HG03039 (cell line): ENCODE measurements around the gene MVB12B.

ENCODE experiments used
- ATAC-seq: cut with Tn5 transposase; IDR thresholded peaks from one replicate; pipeline ENCODE4 v1.9.1; 2021; ENCODE audit warnings: mild to moderate bottlenecking, moderate library complexity; ENCODE audit not compliant: unreplicated experiment

The MVB12B gene

DNA sequence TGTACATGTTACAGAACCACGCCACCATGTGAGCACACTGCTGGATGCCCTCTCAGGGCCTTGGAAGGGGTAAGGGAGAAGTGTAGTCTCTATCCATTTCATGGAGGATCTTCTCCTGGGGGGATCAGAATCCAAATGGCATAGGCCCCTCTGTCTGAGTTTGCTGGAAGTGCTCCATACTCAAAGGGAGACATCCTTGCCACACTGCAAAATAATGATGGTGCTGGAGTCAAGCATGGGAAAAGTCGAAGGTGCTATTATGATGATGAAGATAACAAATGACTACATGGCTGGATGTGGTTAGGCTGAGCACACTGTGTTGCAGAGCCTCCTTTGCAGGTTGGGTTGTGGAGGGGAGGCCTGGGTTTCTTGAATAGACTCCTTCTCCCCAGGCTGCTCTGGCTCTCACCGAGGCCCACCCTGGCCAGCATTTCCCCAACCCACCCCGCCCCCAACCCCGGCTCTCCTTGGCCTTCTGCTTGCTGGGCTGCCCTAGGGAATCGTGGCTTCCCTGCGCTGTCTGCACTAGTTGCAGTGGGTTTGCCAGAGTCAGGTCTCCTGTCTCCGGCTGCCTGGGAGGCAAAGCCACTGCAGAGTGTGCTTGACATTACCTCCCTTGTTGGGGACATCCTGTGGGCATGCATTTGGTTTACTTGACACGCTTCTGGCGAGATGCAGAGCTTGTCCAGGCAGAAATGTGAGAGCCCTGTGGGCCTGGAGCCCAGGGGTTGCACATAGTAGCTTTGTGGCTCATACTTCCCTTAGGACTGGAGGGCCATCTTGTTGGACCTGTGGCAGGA is 3.0 kb downstream of the MVB12B start:
- ATAC-seq: no peak

DNA sequence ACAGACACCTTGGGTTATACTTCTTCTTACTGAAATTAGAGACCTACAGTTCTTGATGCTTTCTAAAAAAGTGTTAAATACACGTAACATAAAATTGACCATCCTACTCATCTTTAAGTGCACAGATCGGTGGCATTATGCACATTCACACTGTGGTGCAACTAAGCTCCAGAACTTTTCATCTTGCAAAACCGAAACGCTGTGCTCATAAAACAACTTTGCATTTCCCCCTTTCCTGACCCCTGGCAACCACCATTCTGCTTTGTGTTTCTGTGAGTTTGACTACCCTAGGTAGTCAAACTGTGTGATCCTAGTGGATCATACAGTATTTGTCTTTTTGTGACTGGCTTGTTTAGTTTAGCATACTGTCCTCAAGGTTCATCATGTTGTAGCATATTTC is 3.9 kb downstream of the MVB12B start:
- ATAC-seq: no peak

DNA sequence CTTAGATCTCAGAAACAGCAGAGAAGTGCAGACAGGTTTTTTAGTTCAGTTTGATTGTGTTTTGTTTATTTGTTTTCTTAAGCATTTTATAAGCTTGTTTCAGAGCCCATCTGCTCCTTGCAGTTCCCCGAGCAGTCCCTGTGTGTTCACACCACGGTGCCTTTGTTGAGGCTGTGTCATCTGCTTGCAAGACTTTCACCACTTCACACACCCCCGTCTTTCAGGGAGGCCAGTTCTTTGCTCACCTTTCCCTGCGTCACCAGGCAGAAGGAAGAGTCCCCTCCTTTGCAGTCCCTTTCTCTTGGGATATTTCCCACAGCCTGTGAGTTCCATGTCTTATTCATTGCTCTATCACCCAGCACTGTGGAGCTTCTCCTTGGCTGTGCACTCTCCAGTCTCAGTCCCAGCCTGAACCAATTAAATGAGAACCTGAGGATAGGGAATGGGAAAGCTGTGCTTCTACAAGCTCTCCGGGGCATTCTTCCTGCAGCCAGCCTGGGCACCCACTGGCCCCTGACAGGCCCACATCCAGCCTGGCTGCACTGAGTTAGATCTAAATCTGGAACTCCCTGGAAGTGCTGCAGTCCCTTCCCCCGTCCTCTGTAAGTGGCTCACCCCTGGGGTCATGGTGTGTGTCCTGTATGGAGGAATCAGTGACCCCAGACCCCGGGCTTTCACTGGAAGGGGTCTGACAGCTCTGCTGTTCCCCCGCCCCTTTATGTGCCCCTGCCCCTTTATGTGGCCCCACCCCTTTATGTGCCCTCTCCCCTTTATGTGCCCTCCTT is 5.5 kb downstream of the MVB12B start:
- no peak for ATAC-seq

DNA sequence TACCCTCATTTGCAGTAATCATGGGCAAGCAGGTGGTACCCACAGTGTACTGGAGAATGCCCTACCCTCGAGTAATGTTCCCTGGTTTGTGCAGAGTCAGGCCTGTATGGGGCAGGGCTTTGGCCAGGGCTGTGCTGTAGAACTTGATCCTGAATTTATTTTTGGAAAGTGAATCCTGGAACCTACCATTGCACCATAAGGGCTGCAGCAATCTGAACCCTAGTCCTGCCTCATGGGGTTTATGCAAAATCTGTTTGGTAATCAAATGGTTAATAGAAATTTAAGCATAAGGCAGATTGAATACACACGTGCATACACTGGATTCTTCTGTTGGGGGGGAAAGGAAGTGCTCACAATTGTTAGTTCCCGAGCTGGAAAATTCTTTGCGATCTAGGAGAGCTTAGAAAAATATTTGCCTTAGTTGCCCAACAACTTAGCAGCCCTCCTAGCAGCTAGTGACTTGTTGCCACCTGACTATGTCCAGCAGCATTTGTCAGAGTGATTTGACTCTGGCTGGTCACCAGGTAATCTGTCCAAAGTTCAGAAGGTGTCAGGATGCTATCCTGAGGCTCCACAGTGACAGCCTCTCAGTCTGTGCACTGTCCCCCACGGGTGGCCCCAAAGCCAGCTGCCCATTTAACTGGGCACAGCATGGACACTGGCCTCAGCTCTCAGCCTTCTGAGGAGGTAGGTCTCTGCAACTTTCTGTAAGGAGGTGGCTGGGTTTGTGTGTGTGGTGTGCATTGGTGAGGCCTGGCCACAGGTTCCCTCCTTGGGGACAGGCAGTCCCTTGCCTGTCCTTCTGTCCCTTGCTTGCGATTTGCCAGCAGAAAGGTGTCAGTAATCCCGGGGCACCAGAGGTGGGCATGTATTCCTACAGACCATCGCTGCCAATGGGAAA is 8.3 kb downstream of the MVB12B start:
- ATAC-seq: no peak

DNA sequence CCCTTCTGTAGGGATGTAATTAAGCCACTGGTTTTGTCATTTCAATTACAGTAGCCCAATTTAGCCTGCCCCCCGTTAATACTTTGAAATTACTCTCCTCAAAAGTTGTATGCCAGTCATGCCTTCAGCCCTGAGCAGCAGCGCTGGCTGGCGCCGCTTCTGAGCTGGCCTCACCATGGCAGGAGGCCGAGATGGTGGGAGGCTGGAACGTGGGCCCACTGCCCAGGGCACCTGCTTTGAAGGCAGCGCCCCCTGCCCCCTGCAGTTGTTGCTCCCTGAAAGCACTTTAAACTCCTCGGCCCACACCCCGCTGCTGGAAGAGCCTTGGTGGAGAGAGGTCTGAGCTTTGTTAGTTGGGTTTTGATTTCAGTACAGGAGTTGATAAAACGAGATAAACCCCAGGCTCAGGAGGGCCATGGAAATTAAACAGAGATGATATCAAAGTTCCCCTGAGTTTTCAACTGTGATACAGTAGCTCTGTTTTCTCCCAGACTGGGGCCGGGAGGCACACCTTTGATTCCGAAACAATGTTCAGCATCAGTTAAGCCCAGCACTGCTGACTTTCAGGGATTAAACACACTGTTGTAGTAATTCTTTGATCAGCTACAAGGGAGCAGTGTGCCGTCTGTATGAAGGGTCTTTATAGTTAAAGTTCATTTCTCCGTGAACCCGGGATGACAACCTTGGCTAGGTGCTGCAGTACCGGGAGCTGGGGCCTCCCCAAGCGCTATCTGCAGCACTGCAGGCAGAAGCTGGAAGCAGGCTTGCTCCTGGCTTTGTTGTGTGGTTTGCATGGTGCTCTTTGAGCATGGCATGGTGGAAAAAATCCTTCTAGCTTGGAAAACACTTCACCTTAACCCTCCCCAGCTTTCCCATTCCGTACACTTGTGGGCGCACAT is 9.5 kb downstream of the MVB12B start:
- no peak for ATAC-seq

DNA sequence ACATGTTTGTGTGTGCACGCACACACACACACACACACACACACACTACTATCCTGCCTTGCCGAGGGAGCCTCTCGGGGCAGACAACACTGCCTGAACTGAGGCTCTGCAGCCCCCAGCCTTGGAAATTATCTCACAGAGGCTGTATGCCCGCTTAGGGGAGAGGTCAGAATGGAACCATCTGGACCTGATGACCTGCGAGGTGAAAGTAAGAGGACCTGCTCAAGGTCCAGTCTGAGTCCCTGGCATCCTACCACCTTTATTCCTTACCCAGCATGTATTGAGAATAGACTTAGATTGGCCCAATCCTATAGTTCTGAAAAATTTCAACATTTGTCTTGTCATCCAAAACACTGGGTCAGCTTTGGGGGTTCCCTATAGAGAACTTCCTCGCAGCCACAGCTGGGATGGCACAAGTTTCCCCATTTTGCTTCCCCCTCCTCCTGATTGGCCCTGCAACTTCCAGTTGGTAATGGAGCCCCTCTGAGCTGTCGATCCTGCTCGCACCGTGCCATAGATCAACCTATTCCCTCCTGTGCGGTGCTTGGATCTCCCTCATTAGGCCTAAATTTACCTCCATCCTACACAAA is 10.2 kb downstream of the MVB12B start:
- ATAC-seq: no peak

DNA sequence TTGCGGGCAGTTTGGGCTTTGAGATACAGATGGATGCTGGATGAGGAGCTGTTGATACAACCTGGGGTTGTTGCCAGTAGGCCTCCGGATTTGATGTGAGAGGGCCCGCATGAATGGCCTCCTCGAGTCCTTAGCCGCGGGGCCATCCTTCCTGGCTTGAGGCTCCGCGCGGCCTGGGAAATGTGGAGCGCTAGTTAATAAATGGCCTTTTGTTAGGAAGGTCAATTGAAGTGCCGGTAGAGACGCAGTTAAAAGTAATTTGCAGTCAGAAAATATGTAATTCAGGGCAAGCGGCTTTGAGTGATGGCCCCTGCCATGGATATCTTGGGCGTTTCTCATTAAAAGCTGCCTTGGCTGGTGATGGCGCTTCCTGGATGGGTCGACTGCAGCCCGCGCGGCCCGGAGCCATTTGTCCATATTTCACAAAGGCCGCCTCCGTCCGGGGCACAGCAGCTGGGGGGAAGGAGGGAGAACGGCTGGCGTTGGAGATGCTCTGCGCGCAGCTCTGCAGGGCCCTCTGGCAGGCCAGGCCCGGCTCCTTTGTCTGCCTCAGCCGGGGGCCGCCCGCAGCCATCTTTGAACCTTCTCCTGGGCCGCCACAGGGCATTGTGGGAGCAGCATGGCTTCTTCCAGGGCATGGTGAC is 11.2 kb downstream of the MVB12B start:
- no peak for ATAC-seq

DNA sequence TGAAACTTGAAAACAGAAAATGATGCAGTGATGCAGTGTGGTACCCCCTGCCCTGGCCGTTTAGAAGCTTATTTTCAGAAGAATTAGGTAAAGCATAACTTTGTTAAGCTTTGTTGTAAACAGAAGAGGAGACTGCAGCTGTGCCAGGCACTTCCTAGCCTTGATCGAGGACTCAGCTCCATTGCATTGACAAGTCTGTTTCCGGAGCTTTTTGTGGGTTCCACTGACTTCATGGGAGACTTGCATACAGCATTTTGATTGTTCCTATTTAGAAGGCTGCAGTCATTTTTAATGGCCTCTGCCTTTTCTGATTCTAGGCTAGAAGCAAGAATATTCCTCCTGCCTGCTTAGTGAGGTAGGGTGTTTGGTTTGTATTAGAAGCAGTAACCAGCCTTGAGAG is 12.3 kb downstream of the MVB12B start:
- no peak for ATAC-seq

DNA sequence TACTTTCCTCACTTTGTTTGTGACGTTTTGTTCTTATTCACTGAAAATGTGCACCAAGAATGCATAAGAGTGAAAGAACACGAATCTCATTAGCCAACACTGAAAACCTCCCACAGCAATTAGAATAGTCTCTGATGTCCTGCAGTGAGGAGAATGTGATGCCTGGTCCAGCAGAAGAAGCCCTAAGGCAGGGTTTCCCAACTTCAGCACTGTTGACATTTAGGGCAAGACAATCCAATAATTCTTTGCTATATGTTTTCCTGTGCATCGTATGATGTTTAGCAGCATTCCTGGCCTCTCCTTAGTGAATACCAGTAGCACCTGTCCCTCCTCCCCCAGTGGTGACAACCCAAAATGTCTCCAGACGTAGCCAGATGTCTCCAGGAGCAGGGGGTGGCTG is 14.8 kb downstream of the MVB12B start:
- no peak for ATAC-seq

DNA sequence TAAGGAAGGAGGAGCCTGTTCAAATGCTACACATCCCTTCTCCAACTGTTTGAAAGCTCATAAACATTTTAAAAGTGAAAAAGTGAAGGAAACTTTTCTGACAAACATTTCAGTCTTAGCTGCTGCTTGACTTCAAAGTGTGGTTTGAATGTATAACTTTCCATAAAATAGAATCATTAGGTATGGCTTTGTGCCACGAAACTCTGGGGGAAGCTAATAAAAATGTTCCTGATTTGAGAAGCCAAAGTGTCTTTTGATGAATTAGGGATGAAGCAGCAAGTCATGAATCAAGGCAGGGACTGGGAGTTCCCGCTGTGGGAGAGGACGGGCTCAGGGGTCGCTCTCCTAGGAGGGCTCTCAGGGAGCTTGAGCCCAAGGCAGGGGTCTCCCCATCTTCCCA is 15.3 kb downstream of the MVB12B start:
- ATAC-seq: no peak

DNA sequence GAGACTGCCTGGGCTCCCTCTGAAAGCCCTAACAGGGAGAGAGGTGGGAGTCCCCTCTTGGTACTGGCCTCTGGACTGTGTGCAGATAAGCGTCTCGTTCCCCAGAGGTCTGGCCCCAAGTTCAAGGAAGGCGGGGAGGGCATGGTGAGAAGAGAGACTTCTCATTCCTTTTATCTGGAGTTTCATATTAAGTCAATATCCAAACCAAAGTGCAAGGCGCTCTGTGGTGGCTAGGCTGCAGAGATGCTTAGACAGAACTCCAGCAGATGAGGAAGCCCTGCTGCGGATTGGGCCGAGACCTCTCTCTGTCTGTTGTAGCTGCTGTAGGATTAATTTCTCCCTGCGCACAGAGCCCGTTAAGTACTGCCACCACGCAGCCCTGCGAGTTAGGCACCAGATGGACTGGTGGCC is 16.0 kb downstream of the MVB12B start:
- ATAC-seq: no peak

DNA sequence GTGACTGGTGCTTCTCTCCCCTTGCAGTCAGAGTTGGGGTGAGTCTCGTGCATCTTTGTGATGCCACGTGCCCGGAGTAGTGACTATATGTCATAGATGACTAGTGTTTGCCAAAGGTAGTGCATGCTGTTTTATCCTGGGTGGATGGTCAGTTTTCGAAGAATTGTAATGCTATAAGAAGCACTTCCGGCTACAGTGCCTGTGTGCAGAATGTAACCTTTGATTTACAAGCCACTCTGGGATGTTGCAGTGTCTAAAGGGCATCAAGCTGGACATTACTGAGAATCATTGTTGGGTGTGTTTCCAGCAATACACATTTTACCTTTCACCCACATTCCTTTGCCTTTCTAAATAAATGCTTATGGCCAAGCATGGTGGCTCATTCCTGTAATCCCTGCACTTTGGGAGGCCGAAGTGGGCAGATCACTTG is 16.7 kb downstream of the MVB12B start:
- no peak for ATAC-seq

DNA sequence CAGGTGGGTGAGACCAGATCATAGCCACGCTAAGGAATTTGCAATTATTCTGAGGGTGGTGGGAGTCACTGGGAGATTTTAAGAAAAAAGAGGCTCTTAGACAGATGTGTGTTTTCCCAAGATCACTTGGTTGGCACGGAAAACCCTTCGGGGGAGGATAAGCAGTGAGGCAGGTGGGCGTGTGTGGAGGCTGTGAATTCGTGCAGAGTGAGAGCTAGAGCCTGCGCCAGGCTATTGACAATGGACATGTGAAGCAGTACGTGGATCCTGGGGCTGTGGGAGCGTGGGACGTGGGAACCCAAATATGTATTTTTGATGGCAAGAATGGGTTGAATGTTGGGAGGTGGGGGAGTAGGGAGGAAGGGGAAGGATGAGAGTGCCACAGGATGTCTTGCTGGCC is 19.4 kb downstream of the MVB12B start:
- ATAC-seq: no peak

DNA sequence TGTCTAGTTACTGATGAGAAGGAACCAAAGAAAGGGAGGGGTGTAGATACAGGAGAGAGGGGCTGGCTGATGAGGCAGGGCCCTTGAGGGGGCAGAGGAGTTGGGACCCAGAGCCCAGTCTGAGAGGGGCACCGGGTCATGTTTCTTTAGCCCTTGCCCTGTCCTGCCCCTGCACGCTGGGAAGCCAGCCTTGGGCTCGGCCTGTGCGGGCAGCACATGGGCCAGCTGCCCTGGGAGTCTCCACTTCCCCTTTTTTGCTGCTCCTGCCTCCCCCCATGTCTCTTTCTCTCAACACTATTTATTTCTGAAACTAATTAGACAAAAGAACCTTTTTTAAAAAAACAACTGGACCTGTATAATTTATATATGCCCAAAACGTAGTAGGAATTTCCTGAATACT is 20.5 kb downstream of the MVB12B start:
- no peak for ATAC-seq

DNA sequence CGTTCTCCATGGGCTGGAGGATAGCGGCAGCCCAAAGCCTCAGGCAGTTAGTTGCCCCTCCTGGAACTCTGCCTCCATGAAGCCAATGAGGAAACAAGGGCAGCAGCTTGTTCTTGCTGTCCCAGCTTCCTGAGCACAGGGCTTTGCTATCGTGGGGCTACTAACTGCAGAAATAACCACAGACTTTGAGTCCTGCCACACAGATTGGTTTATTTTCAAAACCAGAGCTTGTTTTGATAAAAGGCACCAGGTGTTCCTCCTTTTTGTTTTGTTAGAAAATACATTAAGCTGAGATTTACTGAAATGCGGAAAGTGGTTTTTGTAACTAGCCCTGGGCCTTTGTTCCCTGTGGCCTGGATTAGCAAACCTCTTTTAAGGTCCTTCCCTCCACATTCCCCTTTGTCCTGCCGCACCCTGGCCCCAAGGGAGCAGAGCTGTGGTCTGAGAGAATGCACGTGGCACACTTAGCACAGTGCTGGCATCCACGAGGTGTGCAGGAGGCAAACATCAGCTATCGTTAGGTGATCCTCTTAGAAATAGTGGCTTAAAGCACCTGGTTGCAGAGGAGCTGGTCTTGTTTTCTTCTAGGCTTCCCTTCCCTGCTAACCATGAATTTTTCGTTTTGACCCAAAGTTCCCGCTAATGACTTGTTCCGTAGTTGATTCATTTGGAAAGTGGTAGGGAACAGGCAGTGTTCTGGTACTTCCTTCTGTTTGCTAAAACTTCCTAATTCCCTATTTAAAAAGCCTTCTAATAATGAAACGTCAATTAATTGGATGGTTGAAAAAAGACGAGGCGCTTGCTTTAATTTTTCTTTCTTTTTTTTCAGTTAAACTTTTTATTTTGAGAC is 21.5 kb downstream of the MVB12B start:
- no peak for ATAC-seq

DNA sequence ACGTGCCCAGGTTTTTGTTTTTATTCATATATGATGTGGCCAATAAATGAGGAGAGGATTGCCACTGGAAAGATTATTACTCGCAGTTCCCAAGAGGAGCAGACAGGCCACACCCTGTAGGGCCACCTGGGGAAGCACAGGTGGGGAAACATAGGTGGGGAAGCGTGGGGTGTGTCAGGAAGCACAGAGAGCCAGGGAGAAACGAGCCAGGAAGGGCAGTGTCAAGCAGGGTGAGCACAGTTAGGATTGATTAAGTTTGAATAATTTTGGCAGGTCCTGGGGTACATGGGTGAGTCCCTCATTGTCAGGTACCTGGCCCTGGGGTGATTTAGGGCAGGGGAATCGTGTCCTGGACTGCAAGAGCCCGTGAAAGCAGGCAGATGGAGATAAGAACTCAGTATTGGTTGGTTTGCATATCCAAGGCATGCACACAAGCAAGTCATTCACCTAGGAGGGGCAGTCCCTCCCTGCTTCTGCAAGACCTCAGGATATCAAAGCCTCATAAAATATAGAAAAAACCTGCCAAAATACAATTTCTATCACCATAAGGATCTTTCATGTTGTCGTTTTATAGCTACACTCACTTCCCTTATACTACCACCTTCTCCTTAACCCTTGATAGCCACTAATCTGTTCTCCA is 22.4 kb downstream of the MVB12B start:
- ATAC-seq: no peak

DNA sequence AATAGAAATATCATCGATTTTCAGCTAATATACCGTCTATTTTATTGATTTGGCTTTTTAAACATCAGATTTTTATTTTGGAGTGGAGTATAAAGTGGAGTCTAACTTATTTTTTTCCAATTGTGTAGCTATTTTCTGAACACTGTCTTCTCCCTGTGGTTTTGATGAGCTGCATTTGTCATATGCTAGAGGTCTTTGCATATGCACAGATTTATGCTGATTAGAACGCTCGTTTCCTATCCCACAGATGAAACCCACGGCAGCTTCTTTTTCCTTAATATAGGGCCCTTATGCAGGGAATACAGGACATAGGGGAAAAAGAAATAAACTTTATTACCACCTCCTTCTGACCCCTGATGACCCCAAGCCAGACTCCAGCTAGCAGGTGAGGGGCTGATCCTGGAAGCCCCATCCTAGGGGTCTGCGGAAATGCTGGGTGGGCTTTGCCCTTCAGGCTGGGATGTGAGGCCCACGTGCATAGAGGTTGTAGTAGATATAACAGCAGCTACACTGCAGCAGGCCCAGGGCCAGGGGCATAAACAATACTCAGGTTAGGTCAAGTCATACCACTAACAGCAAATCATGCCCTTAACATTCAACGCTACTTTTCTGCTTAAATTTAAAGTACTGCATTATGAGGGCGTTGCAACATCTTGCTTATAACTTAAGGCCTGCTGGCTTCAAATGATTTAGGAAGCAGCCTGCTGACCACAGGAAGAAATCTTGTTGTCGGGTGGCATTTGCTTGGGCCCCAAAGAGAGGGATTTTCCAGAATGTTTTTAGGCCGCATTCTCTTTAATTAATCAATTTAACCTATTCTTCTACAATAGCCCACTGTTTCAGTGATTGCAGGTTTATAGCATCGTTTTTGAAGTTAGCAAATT is 28.5 kb downstream of the MVB12B start:
- ATAC-seq: no peak
